Bone marrow (tissue), 2 donors: ENCODE results near the gene CCDC148.
A peak's percentile ranks its signal among the peaks of the same experiment; 100 is the strongest.

Experiments used
- DNase-seq, 2 donors: peaks; one replicate each; lab custom pipeline; 2025; lab: John Stamatoyannopoulos, UW

The CCDC148 gene

DNA sequence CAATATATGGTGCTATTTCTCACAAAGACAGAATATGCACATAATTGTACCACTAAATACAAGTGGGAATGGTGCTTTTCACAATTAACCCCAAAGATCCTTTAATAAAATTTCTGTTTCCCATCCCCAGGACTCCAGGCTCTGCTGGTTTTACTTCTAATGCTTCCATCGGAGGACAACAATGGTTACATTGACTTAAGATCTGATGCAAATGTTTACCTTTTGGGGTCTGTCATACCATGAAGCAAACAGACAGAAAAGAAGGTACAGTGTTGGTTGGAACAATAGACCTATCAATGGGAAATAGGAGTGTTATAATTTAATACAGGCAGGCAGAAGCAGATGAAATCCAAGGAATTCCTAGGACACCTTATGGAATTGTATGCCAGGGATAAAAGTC is 249.2 kb downstream of the CCDC148 start:
- no peak for DNase-seq

DNA sequence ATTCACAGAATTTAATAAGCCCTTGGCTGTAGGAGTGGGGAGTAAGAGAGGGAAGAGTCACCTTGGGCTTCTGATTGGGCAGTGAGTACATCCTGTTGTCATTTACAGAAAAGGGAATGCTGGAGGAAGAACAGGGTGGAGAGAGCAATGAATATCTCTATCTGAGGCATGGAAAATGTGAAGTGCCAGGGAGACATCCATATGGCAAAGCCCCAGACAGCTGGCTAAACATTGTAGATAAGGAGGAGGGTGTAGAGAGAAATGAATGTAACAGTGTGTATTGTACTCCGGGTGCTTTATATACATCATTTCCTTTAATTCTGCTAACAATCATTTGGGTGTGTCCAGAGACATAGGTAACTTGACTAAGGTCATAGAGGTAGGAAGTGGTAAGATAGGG is 251.3 kb downstream of the CCDC148 start:
- no peak for DNase-seq

DNA sequence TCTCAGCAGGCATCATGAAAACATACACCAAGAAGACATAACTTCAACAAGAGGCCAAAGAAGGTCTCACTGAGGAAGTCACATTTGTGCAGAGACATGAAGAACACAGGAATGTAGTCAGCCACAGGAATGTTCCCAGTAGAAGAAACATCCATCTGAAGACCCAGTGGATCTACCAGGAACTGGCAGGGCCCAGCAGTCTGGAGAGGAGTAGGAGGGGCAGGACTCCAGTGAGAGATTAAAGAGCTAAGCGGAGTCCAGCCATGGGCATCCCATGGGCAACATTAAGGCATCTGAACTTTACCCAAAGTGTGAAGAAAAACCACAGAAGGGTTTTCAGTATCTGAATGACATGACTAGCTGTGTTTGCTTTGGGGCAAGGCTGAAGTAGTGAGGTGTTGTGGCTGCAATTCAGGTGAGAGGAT is 251.8 kb downstream of the CCDC148 start:
- no peak for DNase-seq

DNA sequence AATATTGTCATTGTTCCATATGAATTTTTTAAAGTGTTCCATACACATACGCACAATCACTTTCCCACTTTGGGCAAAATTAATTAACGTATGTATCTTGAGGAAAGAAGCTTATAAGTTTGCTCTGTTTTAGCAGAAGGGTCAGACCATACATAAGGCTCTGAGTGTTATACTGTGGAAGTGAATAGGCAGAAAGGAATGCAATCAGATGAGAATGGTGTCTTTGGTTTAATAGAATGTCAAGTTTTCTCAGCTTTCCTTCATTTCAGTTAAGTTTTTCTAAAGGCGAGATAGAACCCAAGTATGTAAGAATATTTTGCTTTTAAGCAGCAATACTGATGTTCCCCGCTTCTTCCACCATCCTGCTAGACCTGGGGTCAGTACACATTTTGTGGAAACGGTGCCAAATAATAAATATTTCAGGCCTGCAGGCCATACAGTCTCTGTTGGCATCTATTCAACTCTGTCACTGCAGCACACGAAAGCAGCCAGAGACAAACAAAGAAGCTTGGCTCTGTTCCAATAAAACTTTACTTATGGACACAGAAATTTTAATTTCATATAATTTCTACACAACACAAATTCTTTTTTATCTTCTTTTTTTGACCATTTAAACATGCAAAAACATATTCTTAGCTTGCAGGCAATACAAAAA is 254.3 kb downstream of the CCDC148 start:
- no peak for DNase-seq

DNA sequence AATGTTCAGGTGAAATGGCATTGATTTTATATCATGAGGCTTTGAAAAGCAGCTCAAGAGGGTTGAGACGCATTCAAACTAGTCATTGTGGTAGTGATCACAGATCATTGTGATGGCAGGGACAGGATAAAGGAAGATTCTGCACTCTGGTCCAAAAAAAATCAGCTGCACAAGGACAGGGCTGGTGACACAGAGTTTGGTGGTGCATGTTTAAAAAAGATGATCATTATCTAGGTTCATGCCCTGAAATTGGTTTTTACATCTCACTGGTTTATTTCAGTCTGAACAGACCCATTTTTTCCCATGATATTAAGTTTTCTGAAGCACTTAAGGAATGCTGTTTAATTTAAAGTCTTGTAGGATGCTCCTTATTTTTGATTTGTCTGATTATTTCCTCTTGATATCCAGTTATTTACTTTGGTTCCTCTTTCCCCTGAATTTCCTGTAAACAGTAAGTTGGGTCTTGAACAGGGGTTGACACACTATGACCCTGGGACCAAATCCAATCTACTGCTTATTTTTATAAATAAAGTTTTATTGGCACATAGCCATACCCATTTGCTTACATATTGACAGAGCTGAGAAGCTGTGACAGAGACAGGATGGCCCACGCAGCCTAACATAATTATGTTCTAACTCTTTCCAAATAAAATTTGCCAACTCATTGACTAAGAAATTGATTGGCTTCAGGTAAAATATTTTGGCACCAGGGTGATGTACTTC is 256.5 kb downstream of the CCDC148 start:
- DNase-seq, result no peak

DNA sequence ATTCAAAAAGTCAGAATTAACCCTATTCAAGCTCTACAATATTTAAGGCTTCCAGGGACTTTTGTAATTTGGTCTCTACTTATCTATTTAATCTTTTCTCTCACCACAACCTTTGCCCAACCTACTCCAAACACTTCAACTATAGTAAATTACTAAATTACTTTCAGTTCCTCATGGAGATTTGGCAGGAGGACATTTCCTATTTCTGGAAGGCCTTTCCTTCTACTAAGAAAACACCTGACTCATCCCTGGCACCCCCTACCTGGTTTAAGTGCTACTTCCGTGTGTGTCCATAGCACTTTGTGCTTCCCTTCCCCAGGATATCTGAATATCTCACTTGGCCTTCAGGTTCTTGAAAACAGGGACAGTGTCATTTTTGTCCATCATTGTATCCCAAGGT is 258.6 kb downstream of the CCDC148 start:
- DNase-seq, result no peak

DNA sequence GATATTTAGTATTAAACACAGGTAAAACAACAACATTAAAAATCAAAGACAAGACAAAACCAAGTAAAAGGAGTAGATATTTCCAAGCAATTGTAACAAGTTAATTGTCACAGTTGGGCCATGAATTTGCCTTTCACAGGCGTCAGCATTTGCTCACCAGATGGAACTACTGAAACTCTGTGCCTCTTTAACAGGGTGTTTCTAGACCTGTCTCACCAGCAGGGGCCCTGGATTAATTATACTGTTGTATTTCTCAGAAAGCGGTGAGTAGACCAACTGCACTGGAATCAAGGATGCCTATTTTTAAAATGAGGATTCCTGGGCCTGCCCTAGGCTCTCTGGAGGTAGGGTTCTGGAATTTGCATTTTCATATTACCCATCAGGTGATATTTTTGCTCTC is 262.3 kb downstream of the CCDC148 start:
- DNase-seq, result no peak

DNA sequence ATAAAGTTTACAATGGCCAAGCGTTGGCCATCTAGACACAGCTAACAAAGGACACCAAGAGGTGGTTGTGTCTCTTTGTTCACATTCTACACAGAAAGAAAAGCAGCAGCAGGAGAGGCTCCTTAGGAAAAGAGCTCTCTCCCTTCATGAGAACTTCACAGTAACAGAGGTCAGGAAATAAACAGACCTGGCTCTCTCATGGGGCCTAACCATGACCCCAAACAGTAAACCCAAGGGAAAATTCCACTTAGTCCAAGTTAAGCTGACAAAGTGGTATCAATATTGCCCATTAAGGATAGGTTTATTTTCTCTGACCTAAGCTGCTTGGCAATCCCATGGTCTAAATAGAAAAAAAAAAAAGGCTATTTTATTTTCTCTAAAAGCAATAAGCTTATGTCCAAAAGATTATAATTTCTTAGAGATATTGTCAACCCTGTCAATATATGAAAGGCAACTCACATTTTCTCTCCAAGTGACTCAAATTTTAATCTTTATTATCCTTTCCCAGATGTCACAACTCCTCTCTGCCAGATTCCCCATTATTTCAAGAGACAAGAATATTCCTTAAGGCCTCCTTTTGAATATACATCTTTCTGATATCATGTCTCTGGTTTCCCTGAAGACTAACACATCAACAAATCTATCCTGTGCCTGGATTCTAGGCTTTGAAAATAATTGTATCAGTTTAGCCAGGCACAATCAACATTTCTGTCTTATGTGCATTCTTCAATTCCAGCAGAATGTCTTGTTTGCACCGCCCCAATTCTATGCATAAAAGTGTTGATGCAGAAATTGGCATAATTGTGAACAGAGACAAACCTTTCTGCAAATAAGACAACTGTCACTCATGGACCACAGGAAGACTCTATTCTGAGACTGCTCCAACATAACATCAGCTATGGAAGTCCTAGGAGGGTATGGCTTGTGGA is 263.8 kb downstream of the CCDC148 start:
- DNase-seq, result no peak

DNA sequence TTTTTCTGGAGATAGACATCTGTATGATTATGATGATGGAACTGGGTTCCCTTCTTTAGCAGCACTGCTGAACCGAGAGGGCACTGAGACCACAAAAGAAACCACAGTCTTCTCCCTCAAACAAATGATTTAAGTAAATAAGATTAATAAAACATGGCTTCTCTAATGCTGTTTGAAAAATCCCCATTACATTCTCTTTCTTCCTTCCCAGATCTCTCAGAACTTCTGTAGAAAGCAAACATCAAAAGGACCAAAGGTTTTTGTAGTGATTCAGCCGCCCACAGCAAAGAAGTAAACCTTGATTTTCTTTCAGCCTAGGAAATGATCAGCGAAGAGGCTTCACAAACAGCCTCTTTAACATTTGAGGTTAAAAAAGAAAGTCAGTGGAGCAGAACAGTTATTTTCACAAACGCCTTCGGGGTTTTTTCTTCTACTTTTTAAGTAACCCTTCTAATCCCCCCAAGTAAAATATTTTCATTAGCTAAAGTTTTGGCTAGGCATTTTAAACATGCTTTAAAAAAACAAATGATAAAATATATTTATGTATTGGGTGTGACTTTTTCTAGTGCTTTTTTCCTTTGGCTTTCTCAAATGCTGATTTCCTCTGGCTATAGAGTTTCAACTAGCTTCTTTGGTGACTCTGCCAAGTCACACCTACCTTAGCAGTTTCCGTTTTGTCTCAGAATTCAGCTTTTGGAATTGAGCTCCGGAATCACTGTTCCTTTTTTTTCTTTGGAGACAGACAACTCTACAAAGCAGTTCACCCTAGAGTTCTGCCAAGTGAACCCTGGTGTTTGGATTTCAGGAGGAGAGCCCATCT is 265.3 kb downstream of the CCDC148 start:
- no peak for DNase-seq

DNA sequence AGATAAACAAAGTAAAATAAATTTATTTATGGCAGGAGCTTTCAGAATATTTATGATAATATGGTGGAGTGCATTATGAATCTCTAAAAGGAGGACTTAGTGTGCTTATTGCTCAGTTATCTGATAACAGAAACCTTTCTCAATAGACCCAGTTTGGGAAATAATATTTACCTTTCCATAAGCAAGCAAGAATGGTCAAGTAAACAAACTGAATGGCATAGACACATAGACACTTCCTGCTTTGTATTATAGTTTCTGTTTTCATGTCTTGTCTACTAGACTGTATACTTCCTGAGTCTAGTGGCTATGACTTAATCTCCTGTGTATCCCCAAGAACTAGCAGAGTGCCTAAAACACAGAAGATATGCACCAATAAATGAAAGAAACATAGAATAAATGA is 267.0 kb downstream of the CCDC148 start:
- DNase-seq, result peak in 1 of 2 donors; percentile 47

DNA sequence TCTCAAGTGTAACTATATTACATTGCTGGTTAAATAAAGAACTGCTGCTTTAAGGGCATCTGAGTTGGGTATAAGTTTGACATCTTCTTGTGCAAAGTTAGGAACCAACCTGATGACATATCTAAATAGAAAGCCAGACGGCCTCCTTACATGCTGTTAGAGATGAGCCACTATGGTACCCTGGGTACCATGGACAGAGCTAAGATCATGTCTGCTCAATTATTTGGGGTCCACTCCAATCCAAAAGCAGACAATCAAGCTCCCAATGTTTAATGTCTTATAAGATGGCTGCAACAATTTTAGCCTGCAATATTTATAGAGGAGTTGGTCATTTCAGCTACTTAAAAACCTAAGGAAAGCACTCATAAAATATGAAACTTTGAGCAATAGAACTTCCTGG is 268.6 kb downstream of the CCDC148 start:
- DNase-seq, result no peak

DNA sequence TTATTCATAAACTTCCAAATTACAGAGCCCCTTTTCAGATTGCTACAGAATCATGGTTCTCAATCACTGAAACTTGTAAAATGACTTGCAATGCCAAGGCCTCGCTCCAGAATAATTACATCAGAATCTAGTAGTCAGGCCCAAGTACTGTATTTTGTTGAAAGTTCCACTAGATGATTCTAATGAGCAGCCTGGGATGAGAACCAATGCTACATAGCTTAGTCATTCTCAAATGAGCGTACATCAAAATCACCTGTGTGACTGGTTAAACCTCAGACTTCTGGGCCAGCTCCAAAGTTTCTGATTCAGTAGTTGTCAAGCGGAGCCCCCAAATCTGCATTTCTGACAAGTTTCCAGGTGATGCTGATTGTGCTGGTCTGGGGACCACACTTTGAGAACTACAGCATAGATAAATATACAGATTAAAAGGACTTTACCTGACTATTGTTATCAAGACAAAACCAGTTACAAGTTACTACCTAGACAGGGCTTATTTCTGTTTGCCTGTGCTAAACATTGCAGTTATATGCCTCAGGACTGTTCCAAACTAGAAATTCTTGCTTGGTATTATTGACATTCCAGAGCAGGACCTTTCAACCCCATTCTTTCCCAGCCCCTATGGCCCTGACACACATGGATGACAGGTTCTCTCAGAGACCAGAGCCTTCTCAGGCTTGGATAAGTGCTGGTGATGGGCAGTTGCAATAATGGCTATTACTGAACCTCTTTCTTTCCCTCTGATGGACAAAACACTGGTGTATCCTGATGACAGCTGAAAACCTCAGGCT is 271.8 kb downstream of the CCDC148 start:
- no peak for DNase-seq

DNA sequence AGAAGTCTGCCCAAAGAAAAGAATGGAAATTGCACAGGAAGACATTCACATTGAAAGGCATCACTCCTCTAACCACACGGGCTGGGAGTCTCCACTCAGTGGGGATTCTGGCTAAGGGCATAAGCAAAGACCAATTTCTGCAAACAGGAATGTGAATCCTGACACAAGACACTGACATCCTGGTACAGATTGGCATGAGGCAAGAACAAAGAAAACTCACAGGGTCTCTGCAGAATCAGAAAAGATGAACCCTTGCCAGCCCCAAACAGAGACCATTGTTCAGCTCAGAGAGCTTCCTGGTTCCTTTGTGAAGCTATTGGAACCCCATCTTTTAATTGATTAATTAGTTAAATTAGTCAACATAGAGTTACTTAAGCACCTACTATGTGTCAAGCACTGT is 272.6 kb downstream of the CCDC148 start:
- DNase-seq, result no peak

DNA sequence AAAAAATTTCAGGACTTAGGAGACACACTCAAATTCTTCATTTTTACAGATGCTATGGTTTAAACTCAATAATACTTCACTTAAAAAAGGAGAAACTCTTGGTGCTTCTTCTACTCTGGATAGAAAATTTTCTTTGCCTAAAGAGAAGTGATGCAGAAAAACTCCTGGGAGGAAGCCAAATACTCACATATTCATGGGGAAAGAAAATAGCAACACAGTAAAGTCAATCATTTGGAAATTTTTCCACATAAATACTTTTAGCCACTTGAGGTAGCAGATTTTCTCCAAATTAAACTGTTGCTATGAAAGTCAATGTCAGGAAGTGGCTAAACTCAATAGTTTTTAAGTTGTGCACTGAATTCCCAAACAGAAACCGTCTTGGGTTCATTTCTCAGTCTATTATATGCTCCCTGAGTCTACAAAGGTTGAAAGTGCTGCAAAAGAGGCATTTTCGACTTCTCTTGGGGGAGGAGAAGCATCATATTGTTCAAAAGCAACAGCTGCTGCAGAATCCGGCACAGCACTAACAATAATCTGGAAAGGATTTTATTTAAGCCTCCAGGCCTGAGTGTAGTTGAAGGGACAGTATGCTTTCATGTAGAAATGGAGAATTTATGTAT is 273.8 kb downstream of the CCDC148 start:
- DNase-seq, result no peak

DNA sequence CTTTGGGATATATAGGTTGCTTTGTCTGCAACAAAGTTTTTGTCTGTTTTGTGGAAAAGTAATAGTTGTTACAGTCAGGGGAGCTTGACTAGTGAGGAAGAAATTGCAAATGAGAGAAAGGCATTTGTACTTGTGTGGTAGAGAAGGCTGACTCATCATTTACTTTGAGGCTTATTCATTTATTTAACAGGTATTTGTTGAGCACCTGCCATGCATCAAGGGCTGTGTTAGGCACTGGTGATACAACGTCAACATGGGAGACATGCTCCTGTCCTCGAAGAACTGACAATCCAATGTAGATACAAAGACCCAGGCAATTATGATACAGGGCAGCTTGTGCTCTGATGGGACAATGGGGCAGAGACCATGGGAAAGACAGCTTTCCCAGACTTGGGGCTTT is 275.4 kb downstream of the CCDC148 start:
- no peak for DNase-seq

DNA sequence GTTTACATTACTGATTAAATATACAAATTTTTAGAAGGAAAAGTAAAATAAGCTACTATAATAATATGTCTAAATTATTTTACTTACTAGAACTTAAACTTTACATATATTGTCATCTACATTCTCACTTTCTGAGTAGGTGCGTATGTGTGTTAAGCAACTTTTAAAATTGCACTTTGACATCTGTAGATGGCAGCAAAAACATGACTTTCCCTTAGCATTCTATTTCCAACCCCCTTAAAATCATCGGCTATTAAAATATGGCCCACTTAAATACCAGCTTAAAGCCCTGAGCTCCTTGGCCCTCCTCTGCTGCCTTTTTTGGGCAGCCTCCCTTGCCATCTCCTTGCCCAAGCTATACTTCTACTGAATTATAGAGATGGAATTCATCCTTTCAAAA is 276.9 kb downstream of the CCDC148 start:
- DNase-seq, result peak in 1 of 2 donors; percentile 34

DNA sequence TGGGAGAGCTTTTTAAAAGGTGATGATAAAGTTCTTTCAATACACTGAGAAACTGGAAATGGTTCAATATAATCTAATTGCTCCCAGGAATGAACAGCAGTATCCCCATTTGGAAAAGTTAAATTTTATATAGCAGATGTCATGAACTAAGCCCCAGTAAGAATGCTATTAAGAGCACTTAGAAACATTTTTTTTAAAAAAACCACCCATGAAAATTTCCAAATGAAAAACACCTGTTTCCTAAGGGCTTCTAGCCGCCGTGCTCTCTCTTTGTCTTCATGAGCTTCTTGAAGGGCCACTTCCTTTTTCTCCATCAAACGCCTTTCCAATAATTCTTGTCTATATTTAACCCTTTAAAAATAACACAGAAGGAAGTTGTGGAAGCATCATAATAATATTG is 277.9 kb downstream of the CCDC148 start:
- no peak for DNase-seq

DNA sequence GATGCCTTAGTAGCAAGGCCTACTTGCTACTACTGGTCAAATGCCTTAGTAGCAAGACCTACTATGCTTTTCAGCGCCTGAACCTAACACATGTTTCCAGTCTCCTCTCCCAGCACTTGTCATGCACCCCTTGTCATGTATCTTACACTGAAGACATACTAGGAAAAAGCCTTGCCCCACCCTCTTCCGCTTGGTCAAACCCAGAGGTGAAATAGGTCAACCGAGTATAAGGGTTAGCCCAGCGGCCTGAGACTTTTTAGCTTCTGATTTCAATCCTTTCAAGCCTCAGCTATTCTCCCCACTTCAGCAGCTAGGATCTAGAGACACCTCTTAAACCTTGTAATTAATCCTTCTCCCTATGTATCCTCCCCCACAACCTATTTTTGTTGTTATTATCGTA is 281.6 kb downstream of the CCDC148 start:
- no peak for DNase-seq

DNA sequence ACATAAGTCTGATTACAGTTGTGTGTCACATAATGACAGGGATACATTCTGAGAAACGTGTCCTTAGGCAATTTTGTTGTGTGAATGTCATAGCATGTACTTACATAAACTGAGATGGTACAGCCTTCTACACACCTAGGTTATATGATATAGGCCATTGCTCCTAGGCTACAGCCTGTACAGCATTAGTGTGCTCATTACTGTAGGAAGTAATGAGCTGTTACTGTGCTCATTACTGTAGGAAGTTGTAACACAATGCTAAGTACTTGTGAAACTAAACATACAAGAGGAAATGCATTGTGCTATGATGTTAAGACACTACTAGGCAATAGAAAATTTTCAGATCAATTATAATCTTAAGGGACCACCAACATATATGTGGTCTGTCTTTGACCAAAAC is 282.1 kb downstream of the CCDC148 start:
- DNase-seq, result no peak

DNA sequence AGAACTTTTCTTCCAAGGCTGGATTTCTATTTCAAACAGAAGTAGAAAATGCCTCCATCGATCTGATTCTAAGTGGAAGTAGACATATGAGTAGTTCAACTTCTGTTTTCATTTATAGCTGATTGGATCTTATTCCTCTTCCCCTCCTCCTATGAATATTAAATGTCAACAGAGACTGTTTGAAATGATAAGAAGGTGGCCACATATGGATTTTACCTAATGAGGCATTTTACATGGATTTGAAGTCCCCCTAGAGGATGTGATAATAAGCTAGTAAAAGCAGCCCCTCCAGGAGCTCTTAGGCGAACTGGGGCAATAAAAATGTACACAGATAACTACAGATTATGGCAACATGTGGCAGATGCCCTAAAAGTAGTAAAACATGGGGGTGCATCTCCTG is 283.8 kb downstream of the CCDC148 start:
- DNase-seq, result no peak

DNA sequence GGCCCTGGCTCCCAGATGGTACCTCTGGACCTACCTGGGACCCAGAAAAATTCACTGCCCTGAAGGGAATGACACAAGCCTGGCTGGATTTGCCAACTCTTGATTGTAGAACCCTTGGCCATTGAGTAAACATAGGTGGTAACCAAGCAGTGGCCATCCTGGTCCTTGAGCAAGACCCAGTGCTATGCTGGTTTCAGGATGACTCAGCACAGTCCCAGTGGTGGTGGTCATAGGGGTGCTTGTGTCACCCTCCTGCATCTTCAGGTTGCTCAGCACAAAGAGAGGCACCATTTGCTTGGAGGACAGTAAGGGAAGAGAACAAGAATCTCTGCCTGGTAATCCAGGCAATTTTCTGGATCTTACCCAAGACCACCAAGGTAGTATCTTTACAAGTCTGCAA is 302.0 kb downstream of the CCDC148 start:
- no peak for DNase-seq
